ENCODE measurements around the gene VSTM2B. TPM values are rescaled to one million over a fixed set of nuclear protein-coding genes. Genes with fewer than 3 reads are reported as not detected.

VSTM2B gene
- total RNA-seq, 1 donor from 2014 or later: not detected

DNA sequence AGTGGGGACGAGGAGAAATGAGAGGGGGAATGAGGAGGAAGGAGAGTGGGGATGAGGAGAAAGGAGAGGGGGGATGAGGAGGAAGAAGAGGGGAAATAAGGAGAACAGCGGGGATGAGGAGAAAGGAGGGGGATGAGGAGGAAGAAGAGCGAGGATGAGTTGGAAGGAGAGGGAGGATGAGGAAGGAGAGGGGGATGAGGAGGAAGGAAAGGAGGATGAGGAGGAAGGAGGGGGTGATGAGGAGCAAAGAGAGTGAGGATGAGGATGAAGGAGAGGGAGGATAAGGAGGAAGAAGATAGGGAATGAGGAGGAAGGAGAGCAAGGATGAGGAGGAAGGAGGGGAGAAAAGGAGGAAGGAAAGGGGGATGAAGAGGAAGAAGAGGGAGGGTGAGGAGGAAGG lies 14.0 kb upstream of the VSTM2B start:
- Mint-ChIP-seq H3K27me3 (ENCODE audit: low read depth) (peaks cover 9% of the 10 kb centered on the region), H3K4me1 (ENCODE audit: low read depth) (no peaks in the 10 kb centered on the region), H3K36me3 (ENCODE audit: low read depth) (no peaks in the 10 kb centered on the region), H3K4me3 (ENCODE audit: unreplicated experiment) (no peak overlapping the region), H3K9me3 (ENCODE audit: low read depth) (no peaks in the 10 kb centered on the region), H3K27ac (ENCODE audit: unreplicated experiment) (no peak overlapping the region)
- no peak for DNase-seq (ENCODE audit: low spot score)
- TF ChIP-seq, protein P1, sequence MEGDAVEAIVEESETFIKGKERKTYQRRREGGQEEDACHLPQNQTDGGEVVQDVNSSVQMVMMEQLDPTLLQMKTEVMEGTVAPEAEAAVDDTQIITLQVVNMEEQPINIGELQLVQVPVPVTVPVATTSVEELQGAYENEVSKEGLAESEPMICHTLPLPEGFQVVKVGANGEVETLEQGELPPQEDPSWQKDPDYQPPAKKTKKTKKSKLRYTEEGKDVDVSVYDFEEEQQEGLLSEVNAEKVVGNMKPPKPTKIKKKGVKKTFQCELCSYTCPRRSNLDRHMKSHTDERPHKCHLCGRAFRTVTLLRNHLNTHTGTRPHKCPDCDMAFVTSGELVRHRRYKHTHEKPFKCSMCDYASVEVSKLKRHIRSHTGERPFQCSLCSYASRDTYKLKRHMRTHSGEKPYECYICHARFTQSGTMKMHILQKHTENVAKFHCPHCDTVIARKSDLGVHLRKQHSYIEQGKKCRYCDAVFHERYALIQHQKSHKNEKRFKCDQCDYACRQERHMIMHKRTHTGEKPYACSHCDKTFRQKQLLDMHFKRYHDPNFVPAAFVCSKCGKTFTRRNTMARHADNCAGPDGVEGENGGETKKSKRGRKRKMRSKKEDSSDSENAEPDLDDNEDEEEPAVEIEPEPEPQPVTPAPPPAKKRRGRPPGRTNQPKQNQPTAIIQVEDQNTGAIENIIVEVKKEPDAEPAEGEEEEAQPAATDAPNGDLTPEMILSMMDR (IDR thresholded peaks at IDR 0.05): no peak

DNA sequence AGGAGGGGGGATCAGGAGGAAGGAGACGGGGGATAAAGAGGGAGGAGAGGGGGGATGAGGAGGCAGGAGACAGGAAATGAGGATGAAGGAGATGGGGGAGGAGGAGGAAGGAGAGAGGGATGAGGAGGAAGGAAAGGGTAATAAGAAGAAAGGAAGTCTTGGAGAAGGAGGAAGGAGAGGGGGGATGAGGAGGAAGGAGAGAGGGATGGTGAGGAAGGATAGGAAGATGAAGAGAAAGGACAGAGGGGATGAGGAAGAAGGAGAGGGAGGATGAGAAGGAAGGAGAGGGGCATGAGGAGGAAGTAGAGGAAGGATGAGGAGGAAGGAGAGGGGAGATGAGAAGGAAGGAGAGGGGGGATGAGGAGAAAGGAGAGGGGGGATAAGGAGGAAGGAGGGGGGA lies 13.0 kb upstream of the VSTM2B start:
- no peak overlapping the region for H3K4me3 Mint-ChIP-seq (ENCODE audit: unreplicated experiment)
- no peaks in the 10 kb centered on the region for H3K36me3 Mint-ChIP-seq (ENCODE audit: low read depth)
- TF ChIP-seq, protein P1 (IDR thresholded peaks at IDR 0.05): no peak
- H3K27me3 Mint-ChIP-seq (ENCODE audit: low read depth): peaks cover 11% of the 10 kb centered on the region
- H3K27ac Mint-ChIP-seq (ENCODE audit: unreplicated experiment): no peak overlapping the region
- no peak for DNase-seq (ENCODE audit: low spot score)
- H3K9me3 Mint-ChIP-seq (ENCODE audit: low read depth): no peaks in the 10 kb centered on the region
- no peaks in the 10 kb centered on the region for H3K4me1 Mint-ChIP-seq (ENCODE audit: low read depth)

DNA sequence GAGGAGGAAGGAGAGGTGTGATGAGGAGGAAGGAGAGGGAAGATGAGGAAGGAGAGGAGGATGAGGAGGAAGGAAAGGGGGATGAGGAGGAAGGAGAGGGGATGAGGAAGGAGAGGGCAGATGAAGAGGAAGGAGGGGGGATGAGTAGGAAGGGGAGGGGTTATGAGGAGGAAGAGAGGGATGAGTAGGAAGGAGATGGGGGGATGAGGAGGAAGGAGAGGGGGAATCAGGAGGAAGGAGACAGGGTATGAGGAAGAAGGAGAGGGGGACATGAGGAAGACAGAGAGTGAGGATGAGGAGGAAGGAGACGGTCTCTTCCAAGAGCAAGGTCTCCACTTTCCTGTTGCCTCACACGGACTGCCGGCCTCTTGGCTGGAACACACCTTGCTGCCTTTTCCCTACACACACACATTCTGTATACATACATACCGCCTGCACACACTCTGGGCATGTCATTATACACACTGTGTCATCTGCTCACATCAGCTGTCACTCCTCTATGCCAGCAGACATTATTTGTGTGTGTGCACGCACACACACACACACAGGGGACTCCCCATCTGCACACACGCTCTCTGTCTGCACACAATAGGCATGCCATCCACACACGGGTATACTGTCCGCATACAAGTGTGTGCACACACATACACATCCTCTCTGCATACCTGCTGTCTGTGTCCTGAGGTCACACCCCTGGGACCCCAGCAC lies 11.1 kb upstream of the VSTM2B start:
- H3K9me3 Mint-ChIP-seq (ENCODE audit: low read depth): no peaks in the 10 kb centered on the region
- H3K36me3 Mint-ChIP-seq (ENCODE audit: low read depth): no peaks in the 10 kb centered on the region
- peaks cover 12% of the 10 kb centered on the region for H3K27me3 Mint-ChIP-seq (ENCODE audit: low read depth)
- no peak overlapping the region for H3K27ac Mint-ChIP-seq (ENCODE audit: unreplicated experiment)
- H3K4me1 Mint-ChIP-seq (ENCODE audit: low read depth): no peaks in the 10 kb centered on the region
- no peak overlapping the region for H3K4me3 Mint-ChIP-seq (ENCODE audit: unreplicated experiment)
- TF ChIP-seq, protein P1 (IDR thresholded peaks at IDR 0.05): no peak
- DNase-seq (ENCODE audit: low spot score): no peak

DNA sequence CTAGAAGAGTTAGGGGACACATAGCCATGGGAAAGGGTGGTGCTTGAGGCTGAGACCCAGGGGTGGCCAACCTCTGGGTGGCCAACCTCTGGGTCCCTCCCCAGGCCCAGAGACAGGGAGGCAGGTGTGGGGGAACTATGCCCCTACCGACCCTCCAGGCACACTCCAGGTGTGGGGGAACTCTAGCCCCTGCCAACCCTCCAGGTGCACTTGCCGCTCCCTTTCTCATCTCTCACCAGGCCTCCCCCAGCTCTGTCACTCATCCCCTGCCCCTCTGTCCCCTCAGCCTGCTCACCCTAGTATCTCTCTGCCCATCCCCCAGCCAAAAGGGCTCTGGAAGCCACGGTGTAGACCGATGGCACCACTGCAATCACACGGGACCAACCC lies 10.6 kb upstream of the VSTM2B start:
- H3K4me1 Mint-ChIP-seq (ENCODE audit: low read depth): no peaks in the 10 kb centered on the region
- H3K9me3 Mint-ChIP-seq (ENCODE audit: low read depth): no peaks in the 10 kb centered on the region
- H3K36me3 Mint-ChIP-seq (ENCODE audit: low read depth): no peaks in the 10 kb centered on the region
- peaks cover 18% of the 10 kb centered on the region for H3K27me3 Mint-ChIP-seq (ENCODE audit: low read depth)
- H3K4me3 Mint-ChIP-seq (ENCODE audit: unreplicated experiment): no peak overlapping the region
- TF ChIP-seq, protein P1 (IDR thresholded peaks at IDR 0.05): no peak
- peak; percentile 65 for DNase-seq (ENCODE audit: low spot score)
- H3K27ac Mint-ChIP-seq (ENCODE audit: unreplicated experiment): no peak overlapping the region

DNA sequence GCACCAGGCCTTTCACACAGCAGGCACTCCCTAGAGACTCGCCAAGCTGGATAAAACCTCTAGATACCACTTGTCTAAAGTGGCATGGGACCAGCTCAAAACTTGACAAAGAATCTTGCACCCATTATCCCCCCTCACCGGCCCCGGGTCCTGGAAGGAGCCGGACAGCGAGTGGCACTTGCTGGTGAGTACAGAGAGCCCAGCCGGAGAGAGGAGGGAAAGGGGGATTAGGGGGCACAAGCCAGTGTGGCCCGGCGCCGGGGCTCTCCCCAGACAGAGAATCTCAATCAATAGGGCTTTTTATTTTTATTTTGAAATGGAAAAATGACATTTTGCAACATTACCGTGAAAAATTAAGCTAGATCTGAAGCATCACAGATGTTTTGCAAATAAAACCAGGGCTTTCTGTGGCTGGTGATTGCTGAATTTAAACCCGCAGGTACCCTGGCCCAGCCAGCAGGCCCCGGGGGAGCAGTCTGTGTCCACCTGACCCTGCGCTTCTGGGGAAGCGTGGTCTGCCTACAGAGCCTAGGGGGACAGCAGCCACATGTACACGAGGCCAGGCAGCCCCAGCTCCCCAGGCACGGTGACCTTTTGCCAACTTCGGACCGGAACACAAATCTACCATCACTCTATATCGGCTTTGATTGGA lies 10.0 kb upstream of the VSTM2B start:
- peaks cover 22% of the 10 kb centered on the region for H3K27me3 Mint-ChIP-seq (ENCODE audit: low read depth)
- peak; percentile 66 for DNase-seq (ENCODE audit: low spot score)
- H3K27ac Mint-ChIP-seq (ENCODE audit: unreplicated experiment): no peak overlapping the region
- H3K9me3 Mint-ChIP-seq (ENCODE audit: low read depth): no peaks in the 10 kb centered on the region
- no peaks in the 10 kb centered on the region for H3K4me1 Mint-ChIP-seq (ENCODE audit: low read depth)
- no peak overlapping the region for H3K4me3 Mint-ChIP-seq (ENCODE audit: unreplicated experiment)
- TF ChIP-seq, protein P1 (IDR thresholded peaks at IDR 0.05): no peak
- no peaks in the 10 kb centered on the region for H3K36me3 Mint-ChIP-seq (ENCODE audit: low read depth)

All from chondrocyte (in vitro differentiated cells).